Naive thymus-derived CD8-positive, alpha-beta T cell (primary cell): Measurements from ENCODE around the gene BSDC1. TPM values are rescaled to one million over a fixed set of nuclear protein-coding genes. Genes with fewer than 3 reads are reported as not detected.

Experiments
- polyA plus RNA-seq, 3 donors: library from polyadenylated mRNA; unstranded; fragments of 300-500 nt; fragmentation: Illumina TruSeq; gene quantifications; one replicate each; pipeline ENCODE4 v1.2.3, GENCODE V29; 2021
- total RNA-seq, 8 experiments: library from RNA in 2 of 8; stranded (reverse) in 2 of 8; gene quantifications; one replicate each; pipeline ENCODE4 v1.2.3 and lab custom pipeline; 2021 to 2026

The BSDC1 gene
- total and polyA plus RNA-seq, 5 experiments from 2014 or later = 29.5 to 113 (median 39.6) TPM

Other genes with a start within 250 kb of the BSDC1 start
- gene TXLNA, start 214.8 kb downstream of the BSDC1 start, total RNA-seq = 10 to 100 TPM; 35.7 to 36.0 TPM
- gene TXLNA, start 214.8 kb downstream of the BSDC1 start, polyA plus RNA-seq = 10 to 100 TPM; 19.0 to 28.3 (median 24.4) TPM
- gene CCDC28B, start 193.8 kb downstream of the BSDC1 start, total RNA-seq = 1 to 10 TPM; 6.5 to 7.0 TPM
- 10 to 100 TPM; 15.4 to 17.3 (median 16.3) TPM for gene CCDC28B, start 193.8 kb downstream of the BSDC1 start, polyA plus RNA-seq
- gene IQCC, start 188.8 kb downstream of the BSDC1 start, total RNA-seq = 1 to 10 TPM; 1.7 to 2.1 TPM
- under 1 TPM; 0.60 to 0.92 (median 0.73) TPM for gene IQCC, start 188.8 kb downstream of the BSDC1 start, polyA plus RNA-seq
- gene DCDC2B, start 185.4 kb downstream of the BSDC1 start, total RNA-seq = under 1 TPM in 1 of 2 experiments, not detected in 1; 0.22 TPM
- under 1 TPM in 1 of 3 donors, not detected in 2; 0.08 TPM for gene DCDC2B, start 185.4 kb downstream of the BSDC1 start, polyA plus RNA-seq
- 10 to 100 TPM; 24.3 to 26.4 TPM for gene TMEM234, start 172.1 kb downstream of the BSDC1 start, total RNA-seq
- gene TMEM234, start 172.1 kb downstream of the BSDC1 start, polyA plus RNA-seq = 1 to 10 TPM; 2.1 to 4.9 (median 4.4) TPM
- 10 to 100 TPM; 80.3 to 96.9 TPM for gene EIF3I, start 172.0 kb downstream of the BSDC1 start, total RNA-seq
- 100 to 1,000 TPM; 167 to 181 (median 179) TPM for gene EIF3I, start 172.0 kb downstream of the BSDC1 start, polyA plus RNA-seq
- gene FAM167B, start 147.2 kb downstream of the BSDC1 start, total RNA-seq = 1 to 10 TPM; 1.5 to 1.7 TPM
- gene FAM167B, start 147.2 kb downstream of the BSDC1 start, polyA plus RNA-seq = not detected
- 100 to 1,000 TPM; 509 to 515 TPM for gene LCK, start 143.2 kb downstream of the BSDC1 start, total RNA-seq
- 1,000 to 10,000 TPM in 1 of 3 donors, 100 to 1,000 TPM in 2; 876 to 1,069 (median 952) TPM for gene LCK, start 143.2 kb downstream of the BSDC1 start, polyA plus RNA-seq
- 100 to 1,000 TPM; 154 to 156 TPM for gene HDAC1, start 102.4 kb downstream of the BSDC1 start, total RNA-seq
- gene HDAC1, start 102.4 kb downstream of the BSDC1 start, polyA plus RNA-seq = 100 to 1,000 TPM; 171 to 202 (median 173) TPM
- 10 to 100 TPM; 39.1 to 41.1 TPM for gene MARCKSL1, start 58.2 kb downstream of the BSDC1 start, total RNA-seq
- 10 to 100 TPM; 37.8 to 81.4 (median 72.7) TPM for gene MARCKSL1, start 58.2 kb downstream of the BSDC1 start, polyA plus RNA-seq
- gene FAM229A, start 32.0 kb downstream of the BSDC1 start, total RNA-seq = 10 to 100 TPM; 28.7 to 30.7 TPM
- gene FAM229A, start 32.0 kb downstream of the BSDC1 start, polyA plus RNA-seq = under 1 TPM; 0.06 to 0.47 (median 0.14) TPM
- 1 to 10 TPM; 2.9 to 3.7 TPM for gene TSSK3, start 31.9 kb downstream of the BSDC1 start, total RNA-seq
- gene TSSK3, start 31.9 kb downstream of the BSDC1 start, polyA plus RNA-seq = 1 to 10 TPM in 2 of 3 donors, under 1 TPM in 1; 0.20 to 2.5 (median 2.0) TPM
- gene ZBTB8B, start 70.6 kb upstream of the BSDC1 start, total RNA-seq = not detected
- not detected for gene ZBTB8B, start 70.6 kb upstream of the BSDC1 start, polyA plus RNA-seq
- gene ZBTB8A, start 145.0 kb upstream of the BSDC1 start, total RNA-seq = not detected
- not detected for gene ZBTB8A, start 145.0 kb upstream of the BSDC1 start, polyA plus RNA-seq